Measurements from ENCODE around the gene NACA2. TPM values are rescaled to one million over a fixed set of nuclear protein-coding genes. Genes with fewer than 3 reads are reported as not detected.
"Not testable (repeated sequence)": the region's sequence is repeated elsewhere in the genome, so short reads cannot be mapped to it uniquely, and the experiment has no call there.

Gene NACA2
- total RNA-seq, 2 donors from 2014 or later: not detected

DNA sequence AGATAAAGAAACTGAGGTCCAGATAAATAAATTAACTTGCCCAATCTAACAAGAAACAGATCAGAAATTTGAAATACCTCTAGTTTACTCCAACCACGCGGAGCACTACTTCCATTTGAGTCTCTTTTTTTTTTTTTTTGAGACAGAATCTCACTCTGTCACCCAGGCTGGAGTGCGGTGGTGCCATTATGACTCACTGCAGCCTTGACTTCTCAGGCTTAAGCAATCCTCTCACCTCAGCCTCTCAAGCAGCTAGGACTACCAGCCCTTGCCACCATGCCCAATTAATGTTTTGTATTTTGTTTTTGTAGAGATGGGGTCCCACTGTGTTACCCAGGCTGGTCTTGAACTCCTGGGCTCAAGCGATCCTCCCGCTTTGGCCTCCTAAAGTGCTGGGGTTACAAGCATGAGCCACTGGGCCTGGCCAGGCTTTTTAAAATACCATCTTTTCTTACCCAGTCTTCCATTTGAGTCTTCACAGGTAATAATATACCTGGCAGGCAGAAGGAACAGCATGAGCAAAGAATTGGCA is 3.3 kb upstream of the NACA2 start:
- no peaks in the 10 kb centered on the region for H3K9me3 Mint-ChIP-seq
- no peak overlapping the region for H3K27ac Mint-ChIP-seq
- H3K36me3 Mint-ChIP-seq: no peaks in the 10 kb centered on the region
- H3K27me3 Mint-ChIP-seq: peaks cover 7 to 13% of the 10 kb centered on the region in 2 donors
- no peaks in the 10 kb centered on the region for H3K4me1 Mint-ChIP-seq (ENCODE audit: low read depth in 2 of 2)
- ATAC-seq (peak in 1 of 2 donors; percentile 66), DNase-seq (ENCODE audit: low spot score) (no peak)
- H3K4me3 Mint-ChIP-seq: no peak overlapping the region

GRCh38 chr17:61593426-61593825 is 2.4 kb upstream of the NACA2 start:
- H3K27me3 Mint-ChIP-seq: peaks cover 7 to 13% of the 10 kb centered on the region in 2 donors
- DNase-seq (ENCODE audit: low spot score) (no peak), ATAC-seq (no peak)
- H3K27ac Mint-ChIP-seq: no peak overlapping the region
- H3K36me3 Mint-ChIP-seq: no peaks in the 10 kb centered on the region
- no peaks in the 10 kb centered on the region for H3K9me3 Mint-ChIP-seq
- H3K4me1 Mint-ChIP-seq (ENCODE audit: low read depth in 2 of 2): no peaks in the 10 kb centered on the region
- H3K4me3 Mint-ChIP-seq: no peak overlapping the region

- H3K36me3 Mint-ChIP-seq: no peaks in the 10 kb centered on the region
- DNase-seq (ENCODE audit: low spot score) (no peak), ATAC-seq (no peak)
- H3K27me3 Mint-ChIP-seq: peaks cover 10 to 17% of the 10 kb centered on the region in 2 donors
- H3K27ac Mint-ChIP-seq: no peak overlapping the region
- no peak overlapping the region for H3K4me3 Mint-ChIP-seq
- H3K4me1 Mint-ChIP-seq (ENCODE audit: low read depth in 2 of 2): no peaks in the 10 kb centered on the region
- H3K9me3 Mint-ChIP-seq: no peaks in the 10 kb centered on the region
These were observed 911 bp upstream of the NACA2 start for GRCh38 chr17:61591930-61592329.

GRCh38 chr17:61589990-61590389 is 1.0 kb downstream of the NACA2 start:
- no peaks in the 10 kb centered on the region for H3K9me3 Mint-ChIP-seq
- H3K36me3 Mint-ChIP-seq: no peaks in the 10 kb centered on the region
- no peak overlapping the region for H3K4me3 Mint-ChIP-seq
- DNase-seq (ENCODE audit: low spot score) (no peak), ATAC-seq (no peak)
- H3K27ac Mint-ChIP-seq: no peak overlapping the region
- H3K27me3 Mint-ChIP-seq: peaks cover 7 to 10% of the 10 kb centered on the region in 2 donors
- H3K4me1 Mint-ChIP-seq (ENCODE audit: low read depth in 2 of 2): no peaks in the 10 kb centered on the region

- Mint-ChIP-seq H3K27me3 (peaks cover 4% of the 10 kb centered on the region in 2 donors), H3K4me3 (no peak overlapping the region), H3K4me1 (ENCODE audit: low read depth in 2 of 2) (no peaks in the 10 kb centered on the region), H3K36me3 (no peaks in the 10 kb centered on the region), H3K27ac (no peak overlapping the region), H3K9me3 (no peaks in the 10 kb centered on the region)
- ATAC-seq: no peak
- DNase-seq (ENCODE audit: low spot score): no peak
These were observed 3.0 kb downstream of the NACA2 start for GRCh38 chr17:61587807-61588660.

- no peaks in the 10 kb centered on the region for H3K9me3 Mint-ChIP-seq
- no peak overlapping the region for H3K4me3 Mint-ChIP-seq
- DNase-seq (ENCODE audit: low spot score): no peak
- ATAC-seq: no peak
- H3K4me1 Mint-ChIP-seq (ENCODE audit: low read depth in 2 of 2): no peaks in the 10 kb centered on the region
- no peaks in the 10 kb centered on the region for H3K36me3 Mint-ChIP-seq
- H3K27ac Mint-ChIP-seq: no peak overlapping the region
- peaks cover 3 to 4% of the 10 kb centered on the region in 2 donors for H3K27me3 Mint-ChIP-seq
These were observed 3.8 kb downstream of the NACA2 start for GRCh38 chr17:61587242-61587641.

- H3K4me1 Mint-ChIP-seq (ENCODE audit: low read depth in 2 of 2); H3K27ac Mint-ChIP-seq; H3K4me3 Mint-ChIP-seq; H3K36me3 Mint-ChIP-seq; H3K27me3 Mint-ChIP-seq; H3K9me3 Mint-ChIP-seq; DNase-seq (ENCODE audit: low spot score); ATAC-seq: not testable (repeated sequence)
These were observed 4.4 kb downstream of the NACA2 start for GRCh38 chr17:61586622-61587021.

GRCh38 chr17:61586031-61586566 is 4.9 kb downstream of the NACA2 start:
- Mint-ChIP-seq H3K4me1 (ENCODE audit: low read depth in 2 of 2) (no peaks in the 10 kb centered on the region), H3K9me3 (no peaks in the 10 kb centered on the region), H3K27me3 (peaks cover 11 to 14% of the 10 kb centered on the region in 2 donors), H3K4me3 (no peak overlapping the region), H3K27ac (no peak overlapping the region), H3K36me3 (no peaks in the 10 kb centered on the region)
- ATAC-seq (no peak), DNase-seq (ENCODE audit: low spot score) (no peak)

DNA sequence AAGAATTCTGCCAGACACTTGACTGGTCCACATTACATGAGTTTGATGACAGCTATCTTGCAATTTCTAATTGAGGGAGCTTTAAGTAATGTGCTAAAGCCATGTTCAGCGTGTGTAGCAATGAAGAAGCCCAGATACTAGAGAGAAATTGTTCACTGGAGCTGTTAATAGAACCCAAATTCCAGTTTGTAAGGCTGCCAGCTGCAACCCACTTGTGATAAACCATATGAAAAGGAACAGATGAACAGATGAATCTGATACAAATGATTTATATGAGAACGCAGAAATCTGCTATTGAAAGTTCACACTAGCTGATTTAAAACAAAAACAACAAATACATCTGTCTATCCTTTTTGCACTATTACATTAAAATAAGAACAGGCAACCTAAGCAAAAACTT is 6.2 kb downstream of the NACA2 start:
- no peak for ATAC-seq
- Mint-ChIP-seq H3K36me3 (no peaks in the 10 kb centered on the region), H3K27ac (no peak overlapping the region), H3K27me3 (peaks cover 17 to 25% of the 10 kb centered on the region in 2 donors), H3K4me1 (ENCODE audit: low read depth in 2 of 2) (no peaks in the 10 kb centered on the region), H3K9me3 (no peaks in the 10 kb centered on the region), H3K4me3 (no peak overlapping the region)
- no peak for DNase-seq (ENCODE audit: low spot score)

GRCh38 chr17:61584266-61584665 is 6.8 kb downstream of the NACA2 start:
- no peak for DNase-seq (ENCODE audit: low spot score)
- H3K4me3 Mint-ChIP-seq: no peak overlapping the region

DNA sequence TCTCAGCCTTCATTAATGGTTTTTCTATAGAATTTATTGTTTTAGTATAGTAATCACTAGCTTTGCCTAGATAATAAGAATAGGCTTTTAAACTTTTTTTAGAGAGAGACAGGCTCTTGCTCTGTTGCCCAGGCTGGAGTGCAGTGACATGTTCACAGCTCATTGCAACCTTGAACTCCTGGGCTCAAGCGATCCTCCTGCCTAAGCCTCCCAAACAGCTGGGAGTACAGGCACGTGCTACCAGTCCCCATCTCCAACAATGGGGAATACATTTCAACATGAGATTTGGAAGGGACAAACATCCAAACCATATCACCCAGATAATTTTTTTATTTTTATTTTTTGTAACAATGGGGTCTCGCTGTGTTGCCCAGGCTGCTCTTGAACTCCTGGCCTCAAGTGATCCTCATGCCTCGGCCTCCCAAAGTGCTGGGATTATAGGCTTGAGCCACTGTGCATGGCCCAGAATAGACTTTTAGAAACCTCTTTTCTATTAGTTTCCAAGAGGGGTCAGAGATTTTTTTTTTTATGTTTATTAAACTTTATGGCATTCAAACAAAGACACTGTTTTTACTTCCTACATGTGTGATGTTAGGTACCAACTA is 7.3 kb downstream of the NACA2 start:
- ATAC-seq (no peak), DNase-seq (ENCODE audit: low spot score) (no peak)
- Mint-ChIP-seq H3K9me3 (no peaks in the 10 kb centered on the region), H3K4me1 (ENCODE audit: low read depth in 2 of 2) (no peaks in the 10 kb centered on the region), H3K36me3 (no peaks in the 10 kb centered on the region), H3K27me3 (peaks cover 21 to 33% of the 10 kb centered on the region in 2 donors), H3K27ac (no peak overlapping the region), H3K4me3 (no peak overlapping the region)

More at GRCh38 chr17:61584266-61584665, 6.8 kb downstream of the NACA2 start:
- Mint-ChIP-seq H3K4me1 (ENCODE audit: low read depth in 2 of 2) (no peaks in the 10 kb centered on the region), H3K27ac (no peak overlapping the region), H3K27me3 (peaks cover 21 to 31% of the 10 kb centered on the region in 2 donors), H3K9me3 (no peaks in the 10 kb centered on the region), H3K36me3 (no peaks in the 10 kb centered on the region)
- no peak for ATAC-seq

DNA sequence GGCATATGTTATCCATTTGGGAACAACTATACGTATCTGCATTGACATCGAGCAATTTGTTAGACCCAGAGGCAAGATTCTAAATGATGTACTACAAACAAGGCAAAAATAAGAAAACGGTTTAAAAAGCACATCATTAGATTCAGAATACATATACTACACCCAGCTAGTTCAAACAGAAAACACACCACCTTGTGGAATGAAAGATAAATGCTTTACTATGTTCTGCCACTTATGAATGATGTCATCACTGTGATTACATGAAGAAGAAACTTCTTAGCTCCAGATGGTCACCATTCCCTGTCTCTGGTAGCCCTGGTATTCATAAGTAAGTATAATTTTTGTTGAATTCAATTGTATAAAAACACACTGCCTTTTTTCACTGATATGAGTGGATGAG is 7.8 kb downstream of the NACA2 start:
- H3K9me3 Mint-ChIP-seq: no peaks in the 10 kb centered on the region
- no peak overlapping the region for H3K27ac Mint-ChIP-seq
- H3K36me3 Mint-ChIP-seq: no peaks in the 10 kb centered on the region
- peaks cover 21 to 37% of the 10 kb centered on the region in 2 donors for H3K27me3 Mint-ChIP-seq
- DNase-seq (ENCODE audit: low spot score): no peak
- H3K4me1 Mint-ChIP-seq (ENCODE audit: low read depth in 2 of 2): no peaks in the 10 kb centered on the region
- ATAC-seq: no peak
- H3K4me3 Mint-ChIP-seq: no peak overlapping the region

- H3K27ac Mint-ChIP-seq: no peak overlapping the region
- ATAC-seq (no peak), DNase-seq (ENCODE audit: low spot score) (no peak)
- H3K4me3 Mint-ChIP-seq: no peak overlapping the region
- H3K36me3 Mint-ChIP-seq: no peaks in the 10 kb centered on the region
- H3K4me1 Mint-ChIP-seq (ENCODE audit: low read depth in 2 of 2): no peaks in the 10 kb centered on the region
- H3K9me3 Mint-ChIP-seq: no peaks in the 10 kb centered on the region
- peaks cover 22 to 43% of the 10 kb centered on the region in 2 donors for H3K27me3 Mint-ChIP-seq
These were observed 8.4 kb downstream of the NACA2 start for GRCh38 chr17:61582593-61582992.
